ENCODE data around the gene PTPRCAP. TPM values are rescaled to one million over a fixed set of nuclear protein-coding genes. Genes with fewer than 3 reads are reported as not detected.

PTPRCAP gene
- total and polyA plus RNA-seq, 9 of the 15 experiments (the other 6 are each of a cell fraction or from before 2014, with no cell fraction given), result 0.22 to 2.0 (median 1.1) TPM; not detected in 4

DNA sequence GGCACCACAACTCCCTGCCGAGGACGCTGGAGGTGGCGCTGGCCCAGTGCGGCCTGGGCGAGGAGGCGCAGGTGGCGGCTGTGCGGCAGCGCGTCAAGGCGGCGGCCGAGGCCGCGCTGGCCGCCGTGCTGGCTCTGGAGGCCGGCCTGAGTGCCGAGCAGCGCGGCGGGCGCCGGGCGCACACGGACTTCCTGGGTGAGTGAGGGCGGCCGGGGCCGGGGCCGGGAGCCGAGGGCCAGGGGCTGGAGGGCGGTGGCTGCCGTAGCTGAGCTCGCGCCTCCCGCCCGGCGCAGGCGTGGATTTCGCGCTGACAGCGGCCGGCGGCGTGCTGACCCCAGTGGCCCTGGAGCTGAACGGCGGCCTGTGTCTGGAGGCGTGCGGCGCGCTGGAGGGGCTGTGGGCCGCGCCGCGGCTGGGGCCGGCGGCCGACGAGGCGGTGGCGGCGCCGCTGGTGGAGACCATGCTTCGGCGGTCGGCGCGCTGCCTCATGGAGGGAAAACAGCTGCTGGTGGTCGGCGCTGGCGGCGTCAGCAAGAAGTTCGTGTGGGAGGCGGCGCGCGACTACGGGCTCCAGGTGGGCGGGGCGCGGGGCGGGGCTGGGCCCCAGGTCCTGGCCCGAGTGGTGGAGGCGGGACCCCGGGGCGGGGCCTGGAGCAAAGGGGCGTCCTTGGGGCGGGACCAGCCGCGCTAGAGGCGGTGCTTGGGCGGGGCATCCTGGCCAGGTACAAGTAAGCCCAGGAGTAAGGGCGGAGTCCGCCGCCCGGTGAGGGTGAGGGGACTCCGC is 16.6 kb downstream of the PTPRCAP start (continued):
- TF ChIP-seq, protein P1, sequence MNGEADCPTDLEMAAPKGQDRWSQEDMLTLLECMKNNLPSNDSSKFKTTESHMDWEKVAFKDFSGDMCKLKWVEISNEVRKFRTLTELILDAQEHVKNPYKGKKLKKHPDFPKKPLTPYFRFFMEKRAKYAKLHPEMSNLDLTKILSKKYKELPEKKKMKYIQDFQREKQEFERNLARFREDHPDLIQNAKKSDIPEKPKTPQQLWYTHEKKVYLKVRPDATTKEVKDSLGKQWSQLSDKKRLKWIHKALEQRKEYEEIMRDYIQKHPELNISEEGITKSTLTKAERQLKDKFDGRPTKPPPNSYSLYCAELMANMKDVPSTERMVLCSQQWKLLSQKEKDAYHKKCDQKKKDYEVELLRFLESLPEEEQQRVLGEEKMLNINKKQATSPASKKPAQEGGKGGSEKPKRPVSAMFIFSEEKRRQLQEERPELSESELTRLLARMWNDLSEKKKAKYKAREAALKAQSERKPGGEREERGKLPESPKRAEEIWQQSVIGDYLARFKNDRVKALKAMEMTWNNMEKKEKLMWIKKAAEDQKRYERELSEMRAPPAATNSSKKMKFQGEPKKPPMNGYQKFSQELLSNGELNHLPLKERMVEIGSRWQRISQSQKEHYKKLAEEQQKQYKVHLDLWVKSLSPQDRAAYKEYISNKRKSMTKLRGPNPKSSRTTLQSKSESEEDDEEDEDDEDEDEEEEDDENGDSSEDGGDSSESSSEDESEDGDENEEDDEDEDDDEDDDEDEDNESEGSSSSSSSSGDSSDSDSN (IDR thresholded peaks at IDR 0.05; ENCODE audit: borderline replicate concordance in 1 of 2, low read depth in 2 of 2, low read length in 2 of 2), result peak; percentile 40 to 94; a peak in 2 of 4 replicates
- TF ChIP-seq HNRNPH1 (optimal IDR thresholded peaks at IDR 0.05; ENCODE audit: low read depth, low read length) (no peak), MEF2A (IDR thresholded peaks at IDR 0.05; ENCODE audit: control insufficient read depth, low read depth, low read length) (no peak), ZKSCAN8 (CRISPR knock-in tag; IDR thresholded peaks at IDR 0.05) (no peak), SIX5 (IDR thresholded peaks at IDR 0.05; ENCODE audit: borderline replicate concordance in 1 of 2, insufficient read depth in 1 of 2, low read depth in 1 of 2, low read length in 2 of 2) (no peak), NFYB (IDR thresholded peaks at IDR 0.05; ENCODE audit: extremely low read depth, insufficient read length) (no peak), CCNT2 (IDR thresholded peaks at IDR 0.05; ENCODE audit: borderline replicate concordance, extremely low read depth, insufficient read length, low read depth, low read length) (peak; percentile 64), ARID2 (IDR thresholded peaks at IDR 0.05) (no peak), CTBP1 (IDR thresholded peaks at IDR 0.05; ENCODE audit: borderline replicate concordance) (peak; percentile 89), ATF1 (CRISPR knock-in tag; IDR thresholded peaks at IDR 0.05) (0 out of 2 replicates have a peak, but pooled peaks have one; percentile 20), ATF1 (tag; IDR thresholded peaks at IDR 0.05) (peak; percentile 71), TGIF2 (CRISPR knock-in tag; IDR thresholded peaks at IDR 0.05) (no peak), HOXB6 (CRISPR knock-in tag; IDR thresholded peaks at IDR 0.05; ENCODE audit: borderline replicate concordance) (no peak)
- TF ChIP-seq, protein P2, sequence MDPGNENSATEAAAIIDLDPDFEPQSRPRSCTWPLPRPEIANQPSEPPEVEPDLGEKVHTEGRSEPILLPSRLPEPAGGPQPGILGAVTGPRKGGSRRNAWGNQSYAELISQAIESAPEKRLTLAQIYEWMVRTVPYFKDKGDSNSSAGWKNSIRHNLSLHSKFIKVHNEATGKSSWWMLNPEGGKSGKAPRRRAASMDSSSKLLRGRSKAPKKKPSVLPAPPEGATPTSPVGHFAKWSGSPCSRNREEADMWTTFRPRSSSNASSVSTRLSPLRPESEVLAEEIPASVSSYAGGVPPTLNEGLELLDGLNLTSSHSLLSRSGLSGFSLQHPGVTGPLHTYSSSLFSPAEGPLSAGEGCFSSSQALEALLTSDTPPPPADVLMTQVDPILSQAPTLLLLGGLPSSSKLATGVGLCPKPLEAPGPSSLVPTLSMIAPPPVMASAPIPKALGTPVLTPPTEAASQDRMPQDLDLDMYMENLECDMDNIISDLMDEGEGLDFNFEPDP (CRISPR knock-in tag; IDR thresholded peaks at IDR 0.05), result no peak
- TF ChIP-seq, protein P3, sequence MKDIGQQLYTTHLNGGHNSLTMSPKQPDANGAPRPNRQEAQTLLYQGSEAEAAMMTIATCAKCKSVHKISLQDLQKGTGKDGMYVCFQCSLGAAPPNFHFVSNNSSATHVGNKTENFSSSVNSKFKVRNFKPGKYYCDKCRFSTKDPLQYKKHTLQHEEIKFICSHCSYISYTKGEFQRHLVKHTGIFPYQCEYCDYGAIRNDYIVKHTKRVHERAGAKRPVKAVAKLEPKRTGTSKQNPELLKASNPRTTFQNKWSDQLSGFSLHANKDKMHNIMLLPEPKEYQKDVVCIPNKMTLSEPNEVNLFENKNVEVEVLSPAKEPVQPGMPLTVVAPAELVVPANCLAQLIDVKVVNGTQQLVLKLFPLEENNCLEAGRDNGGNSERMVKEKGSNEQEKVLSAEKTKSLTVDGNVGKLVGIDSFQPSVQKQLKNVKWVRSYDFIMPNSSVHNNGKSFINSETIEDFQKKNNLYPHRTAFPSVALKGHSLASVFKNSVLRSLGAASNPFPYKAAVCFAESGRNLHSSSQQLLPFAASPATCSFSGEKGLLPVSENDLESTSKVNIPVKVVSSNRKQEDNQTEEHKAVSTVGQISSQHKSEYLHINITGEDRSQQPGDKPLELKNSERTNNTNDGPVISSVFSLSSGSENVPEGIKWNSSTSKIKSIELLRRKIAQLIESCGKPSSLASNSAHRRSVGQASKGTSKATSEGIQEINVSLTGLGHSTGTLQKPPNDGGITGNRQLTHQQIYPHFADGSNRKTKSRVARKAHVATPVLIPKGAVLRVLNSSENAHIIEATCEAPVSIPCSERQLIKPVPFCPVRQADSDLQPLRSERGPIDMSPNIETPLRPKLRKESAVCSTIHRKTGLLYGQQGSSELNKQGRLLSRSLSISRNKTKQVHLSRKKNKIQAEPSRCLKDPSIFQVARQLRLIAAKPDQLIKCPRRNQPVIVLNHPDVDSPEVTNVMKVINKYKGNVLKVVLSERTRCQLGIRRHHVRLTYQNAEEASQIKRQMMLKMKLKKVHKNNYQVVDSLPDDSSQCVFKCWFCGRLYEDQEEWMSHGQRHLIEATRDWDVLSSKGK (CRISPR knock-in tag; IDR thresholded peaks at IDR 0.05), result no peak
- TF ChIP-seq, protein P4, sequence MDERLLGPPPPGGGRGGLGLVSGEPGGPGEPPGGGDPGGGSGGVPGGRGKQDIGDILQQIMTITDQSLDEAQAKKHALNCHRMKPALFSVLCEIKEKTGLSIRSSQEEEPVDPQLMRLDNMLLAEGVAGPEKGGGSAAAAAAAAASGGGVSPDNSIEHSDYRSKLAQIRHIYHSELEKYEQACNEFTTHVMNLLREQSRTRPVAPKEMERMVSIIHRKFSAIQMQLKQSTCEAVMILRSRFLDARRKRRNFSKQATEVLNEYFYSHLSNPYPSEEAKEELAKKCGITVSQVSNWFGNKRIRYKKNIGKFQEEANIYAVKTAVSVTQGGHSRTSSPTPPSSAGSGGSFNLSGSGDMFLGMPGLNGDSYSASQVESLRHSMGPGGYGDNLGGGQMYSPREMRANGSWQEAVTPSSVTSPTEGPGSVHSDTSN (CRISPR knock-in tag; IDR thresholded peaks at IDR 0.05; ENCODE audit: low read depth), result no peak
- TF ChIP-seq, protein P4 (tag; conservative IDR thresholded peaks at IDR 0.05; ENCODE audit: low read depth), result no peak
